K562 (cell line): ENCODE results near the gene PSMA5. TPM values are rescaled to one million over a fixed set of nuclear protein-coding genes. Genes with fewer than 3 reads are reported as not detected.

ENCODE experiments used
- ATAC-seq: fragments of 200-7000 bp; cut with Tn5 transposase; 3 replicates; pipeline ENCODE4 v1.9.1; 2020; ENCODE audit warnings: moderate library complexity
- BruUV-seq: library from RNA; stranded (reverse); fragments of 400-500 nt; replicated peaks from 2 replicates; lab custom pipeline; 2021; lab: Mats Ljungman, UMichigan
- CTCF ChIA-PET: fragments of 300-600 bp; formaldehyde crosslinking; extraction: SDS; loops from one replicate; lab custom pipeline; 2021; ENCODE audit warnings: low intra/inter-chr PET ratio; lab: Yijun Ruan, JAX
- POLR2A ChIA-PET: fragments of 300-600, 350-650 bp; sonication (Branson Sonifier 250); formaldehyde crosslinking; extraction: SDS; loops from one replicate; lab custom pipeline; 2021; ENCODE audit warnings: antibody characterized with exemption, inconsistent platforms; lab: Yijun Ruan, JAX
- DNase-seq, 4 experiments: peaks; one replicate each; pipeline versions ENCODE4 v3.0.0 to v3.0.0-alpha.2; 2011 to 2018; ENCODE audit warnings: low spot score in 3 of 4, mixed read lengths in 3 of 4; ENCODE audit errors: extremely low read depth in 1 of 4
- FAIRE-seq: peaks from 2 replicates; lab custom pipeline; 2011; peaks lifted over from hg19 to GRCh38; lab: Jason Lieb, UNC
- H2AFZ ChIP-seq: 2 replicates; pipeline ENCODE4 v1.6.0; 2011; ENCODE audit warnings: low read depth, low read length, control low read depth, inconsistent platforms
- H3K27ac ChIP-seq: fragments of 200-600 bp; 3 replicates; pipeline ENCODE4 v1.8.0; 2011; ENCODE audit warnings: low read depth, mild to moderate bottlenecking, control low read depth, inconsistent platforms, low read length, moderate library complexity, mixed read lengths; ENCODE audit errors: extremely low read depth
- H3K27me3 ChIP-seq, 2 experiments: fragments of 300-600 bp in 1 of 2; 2 replicates in 1 of 2; 3 replicates in 1 of 2; pipeline versions ENCODE4 v1.6.0 to v1.8.0; 2011; ENCODE audit warnings: inconsistent platforms in 2 of 2, low read length in 2 of 2, mild to moderate bottlenecking in 1 of 2, mixed read lengths in 1 of 2, moderate library complexity in 1 of 2; ENCODE audit not compliant: control insufficient read depth in 2 of 2, insufficient read depth in 2 of 2
- H3K36me3 ChIP-seq: fragments of 300-600 bp; 3 replicates; pipeline ENCODE4 v1.8.0; 2011; ENCODE audit warnings: mild to moderate bottlenecking, low read length, inconsistent platforms; ENCODE audit not compliant: control insufficient read depth, insufficient read depth
- H3K4me1 ChIP-seq, 2 experiments: fragments of 200-600 bp in 1 of 2; replicated peaks in 1 of 2; 2 replicates in 1 of 2; 3 replicates in 1 of 2; pipeline versions ENCODE4 v1.5.1 to v1.8.0; 2011; ENCODE audit warnings: inconsistent platforms in 2 of 2, low read length in 2 of 2, mild to moderate bottlenecking in 1 of 2, mixed read lengths in 1 of 2, moderate library complexity in 1 of 2; ENCODE audit not compliant: control insufficient read depth in 2 of 2, insufficient read depth in 2 of 2
- H3K4me2 ChIP-seq: 2 replicates; pipeline ENCODE4 v1.6.1; 2011; ENCODE audit warnings: low read length, control low read depth, inconsistent platforms, mixed read lengths; ENCODE audit not compliant: insufficient read depth
- H3K4me3 ChIP-seq: fragments of 200-600 bp; sonication (generic), shearing (Covaris generic); 2 replicates; pipeline ENCODE4 v1.5.1; 2016; ENCODE audit warnings: control low read depth, inconsistent platforms
- H3K79me2 ChIP-seq: fragments of 200-600 bp; 3 replicates; pipeline ENCODE4 v1.8.0; 2011; ENCODE audit warnings: low read length, inconsistent platforms; ENCODE audit not compliant: control insufficient read depth, insufficient read depth
- H3K9ac ChIP-seq, 2 experiments: 2 replicates each; pipeline versions ENCODE4 v1.6.0 to v1.6.1; 2011; ENCODE audit warnings: low read depth in 2 of 2, low read length in 2 of 2, control low read depth in 1 of 2, inconsistent platforms in 1 of 2, mild to moderate bottlenecking in 1 of 2, mixed read lengths in 1 of 2; ENCODE audit not compliant: insufficient read depth in 1 of 2
- H3K9me1 ChIP-seq: one replicate; pipeline ENCODE4 v1.6.0; 2011; ENCODE audit warnings: inconsistent platforms, mild to moderate bottlenecking, low read length, moderate library complexity; ENCODE audit not compliant: control insufficient read depth, insufficient read depth
- H3K9me3 ChIP-seq: replicated peaks from 2 replicates; pipeline ENCODE4 v1.5.1; 2011; ENCODE audit warnings: low read depth, low read length, inconsistent platforms; ENCODE audit not compliant: control insufficient read depth, insufficient read depth
- H4K20me1 ChIP-seq: replicated peaks from 2 replicates; pipeline ENCODE4 v1.6.1; 2011; ENCODE audit warnings: low read length, inconsistent platforms, mixed read lengths; ENCODE audit not compliant: control insufficient read depth, insufficient read depth
- ETV6 ChIP-seq, 3 experiments: fragments of 150-350 bp in 1 of 3; sonication (generic) in 1 of 3; formaldehyde crosslinking in 1 of 3; IDR thresholded peaks; 2 replicates each; pipeline versions ENCODE4 v1.6.1 to v1.8.0; 2014 to 2022; ENCODE audit warnings: borderline replicate concordance in 2 of 3, low read depth in 2 of 3, antibody characterized with exemption in 1 of 3, low read length in 1 of 3, mild to moderate bottlenecking in 1 of 3, missing genetic modification reagents in 1 of 3
- NFIC ChIP-seq: fragments of 450-650 bp; IDR thresholded peaks from 2 replicates; pipeline ENCODE4 v1.6.1; 2017; ENCODE audit warnings: mild to moderate bottlenecking, inconsistent platforms
- PYGO2 ChIP-seq: fragments of 450-650 bp; IDR thresholded peaks from 2 replicates; pipeline ENCODE4 v1.6.1; 2016; ENCODE audit warnings: mild to moderate bottlenecking, missing genetic modification characterization, moderate library complexity, missing compliant biosample characterization
- WGBS: fragments of 100-300 bp; shearing (Covaris generic); methylation state at CpG from one replicate; pipeline ENCODE4 v1.1.6; 2016; ENCODE audit warnings: low coverage, mixed read lengths; ENCODE audit not compliant: insufficient coverage; ENCODE audit errors: missing lambda C conversion rate; 5-methylcytosine and 5-hydroxymethylcytosine counted together
- in situ Hi-C: fragments of 300-500 bp; cut with MboI; formaldehyde crosslinking; loops from 4 replicates; pipeline ENCODE4 v1.15.0; 2018; ENCODE audit warnings: inconsistent platforms, mixed read lengths
- intact Hi-C: fragments of 100-400 bp; cut with micrococcal nuclease; formaldehyde crosslinking; loops from 2 replicates; pipeline ENCODE4 v1.14.2; 2022
- polyA plus RNA-seq, 8 experiments: library from polyadenylated mRNA; depleted of rRNA in 4 of 8; stranded (reverse) in 5 of 8; unstranded in 3 of 8; fragments of >200 nt; fragmentation: Nextera tagmentation in 2 of 8; fragmentation: Illumina TruSeq in 1 of 8; extraction: Ambion mirVana in 2 of 8; extraction: Trizol in 1 of 8; gene quantifications; 2 replicates each; pipeline versions ENCODE4 v1.2.1 to v1.2.3, GENCODE V29; 2011 to 2014; ENCODE audit warnings: inconsistent platforms in 1 of 8, missing spikeins in 1 of 8
- total RNA-seq, 7 experiments: library from RNA; depleted of rRNA in 6 of 7; stranded (reverse); fragments of >200 nt in 6 of 7; fragmentation: Illumina TruSeq in 2 of 7; extraction: Trizol in 2 of 7; gene quantifications; 2 replicates each; pipeline versions ENCODE4 v1.2.1 to v1.2.3, GENCODE V29; 2011 to 2021; ENCODE audit warnings: low replicate concordance in 1 of 7

PSMA5 gene
- total and polyA plus RNA-seq, 9 of the 15 experiments (the other 6 are each of a cell fraction or from before 2014, with no cell fraction given): 82.6 to 542 (median 287) TPM

- intact Hi-C loops: loop anchor here (5.0 kb wide), 1 partner anchor 34 kb away; no protein-coding TSS in a partner anchor
- no peaks in the 10 kb centered on the region for H3K9me3 ChIP-seq
- peak overlapping the region; percentile 55 for H3K4me3 ChIP-seq
- H3K4me2 ChIP-seq: peak overlapping the region; percentile 87
- no peaks in the 10 kb centered on the region for H3K27me3 ChIP-seq
- no peaks in the 10 kb centered on the region for H3K9me1 ChIP-seq
- in situ Hi-C loops: no loop called here
- TF ChIP-seq PYGO2 (tag) (no peak), ETV6 (IDR thresholded peaks at IDR 0.05; ENCODE audit: borderline replicate concordance in 1 of 2, low read depth in 2 of 2, low read length in 1 of 2) (0 out of 4 replicates have a peak, but pooled peaks of 1 of the 2 experiments have one; percentile 33), ETV6 (CRISPR knock-in tag; IDR thresholded peaks at IDR 0.05; ENCODE audit: borderline replicate concordance) (no peak), NFIC (0 out of 2 replicates have a peak, but pooled peaks have one; percentile 24)
- TF ChIP-seq, all 486 proteins: peak for 2
- ChIA-PET CTCF (interaction anchor here (3.6 kb wide), 1 partner anchor 118 kb away, joined by 51 read pairs; no protein-coding TSS in a partner anchor), POLR2A (interaction anchor here (0.7 to 3.4 kb wide), 5 partner anchors 26 to 252 kb away, joined by 3 to 16 read pairs (median 3); partner anchors contain the start of genes PSRC1 and SARS1)
- DNase-seq (no peak), FAIRE-seq (no peak), ATAC-seq (no peak)
- H3K4me1 ChIP-seq: peaks cover 30 to 47% of the 10 kb centered on the region in 2 experiments
- H2AFZ ChIP-seq: 0 out of 2 replicates have a peak overlapping the region, but pooled peaks have one; percentile 61
- H3K27ac ChIP-seq: peak overlapping the region; percentile 51
- peak overlapping the region; percentile 56 to 90; a peak in 3 of 4 replicates for H3K9ac ChIP-seq
- H4K20me1 ChIP-seq: no peaks in the 10 kb centered on the region
- WGBS: 3% methylated on average over 2 of the region's 2 CpGs
- H3K79me2 ChIP-seq: peaks cover 61% of the 10 kb centered on the region
- H3K36me3 ChIP-seq: peaks cover 22% of the 10 kb centered on the region
- no TSS peak for BruUV-seq
Measured at GRCh38 chr1:109396513-109396839, 29.8 kb downstream of the PSMA5 start.
